Measurements from ENCODE around the gene TUBG2. TPM values are rescaled to one million over a fixed set of nuclear protein-coding genes. Genes with fewer than 3 reads are reported as not detected.

The TUBG2 gene
- polyA plus RNA-seq, 1 of the 3 experiments (the other 2 are of a cell fraction): 33.9 TPM

DNA sequence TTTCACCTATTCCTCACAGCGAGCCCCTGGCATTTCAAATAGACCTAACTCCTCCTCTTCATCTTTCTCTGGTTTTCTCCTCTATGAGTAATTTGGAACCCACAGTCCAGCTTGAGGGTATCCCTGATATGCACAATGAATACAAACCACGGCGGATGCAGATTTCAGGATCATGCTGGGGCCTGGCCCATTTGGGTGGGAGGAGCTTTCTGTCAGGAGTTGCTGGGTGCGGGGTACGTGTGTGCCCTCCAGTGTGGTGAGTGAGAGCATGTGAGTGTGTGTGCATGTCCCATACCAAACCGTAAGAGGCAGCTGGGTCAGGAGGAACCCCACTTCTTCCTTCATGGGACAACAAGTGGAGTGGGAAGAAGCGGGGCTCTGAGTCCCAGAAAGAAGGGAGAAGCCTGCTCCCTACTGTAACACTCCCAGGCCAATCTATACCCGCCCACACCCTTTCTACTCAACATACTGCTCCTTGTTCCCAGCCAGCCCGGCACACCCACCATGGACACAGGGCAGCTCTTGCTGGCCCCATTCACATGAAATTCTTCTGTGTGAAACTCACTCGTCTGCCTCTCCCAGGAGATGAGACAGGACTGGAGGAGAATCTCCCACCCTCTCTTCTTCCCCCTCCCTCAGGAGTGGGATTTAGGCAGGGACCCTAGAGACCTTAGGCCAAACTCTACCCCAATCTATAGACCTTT is 41.7 kb downstream of the TUBG2 start:
- Histone ChIP-seq H3K27me3 (ENCODE audit: insufficient read depth) (no peaks in the 10 kb centered on the region), H3K4me2 (no peak overlapping the region), H3K79me2 (ENCODE audit: insufficient read depth) (no peaks in the 10 kb centered on the region), H3K9me3 (no peaks in the 10 kb centered on the region), H3K4me3 (ENCODE audit: low read depth in 2 of 2, low read length in 1 of 2) (no peak overlapping the region), H3K9ac (no peak overlapping the region), H3K36me3 (replicated peaks in 1 of 2; ENCODE audit: control insufficient read depth in 1 of 2, insufficient read depth in 2 of 2, low read length in 1 of 2) (peaks cover 20 to 52% of the 10 kb centered on the region in 2 experiments), H2AFZ (ENCODE audit: low read depth) (no peak overlapping the region), H3K4me1 (ENCODE audit: control insufficient read depth in 1 of 2, insufficient read depth in 2 of 2, low read depth in 1 of 2, low read length in 1 of 2) (peaks cover 0 to 6% of the 10 kb centered on the region in 2 experiments; a peak in 2 of 4 replicates), H3K9me2 (no peaks in the 10 kb centered on the region), H3K27ac (ENCODE audit: low read depth in 2 of 2, low read length in 1 of 2) (no peak overlapping the region), H3F3A (replicated peaks; ENCODE audit: insufficient read depth) (peaks cover 3% of the 10 kb centered on the region), H4K20me1 (ENCODE audit: insufficient read depth) (no peaks in the 10 kb centered on the region)
- ChIA-PET POLR2A (interaction anchor here (0.8 kb wide), 1 partner anchor 18 kb away, joined by 3 read pairs; no protein-coding TSS in a partner anchor), CTCF (interaction anchor here (1.2 to 4.7 kb wide), 3 partner anchors 17 to 123 kb away, joined by 3 to 26 read pairs (median 6); partner anchors contain the start of gene PSMC3IP)
- 80% methylated on average over 10 of the region's 10 CpGs for WGBS (ENCODE audit: low lambda C conversion rate)
- TF ChIP-seq, protein P1, sequence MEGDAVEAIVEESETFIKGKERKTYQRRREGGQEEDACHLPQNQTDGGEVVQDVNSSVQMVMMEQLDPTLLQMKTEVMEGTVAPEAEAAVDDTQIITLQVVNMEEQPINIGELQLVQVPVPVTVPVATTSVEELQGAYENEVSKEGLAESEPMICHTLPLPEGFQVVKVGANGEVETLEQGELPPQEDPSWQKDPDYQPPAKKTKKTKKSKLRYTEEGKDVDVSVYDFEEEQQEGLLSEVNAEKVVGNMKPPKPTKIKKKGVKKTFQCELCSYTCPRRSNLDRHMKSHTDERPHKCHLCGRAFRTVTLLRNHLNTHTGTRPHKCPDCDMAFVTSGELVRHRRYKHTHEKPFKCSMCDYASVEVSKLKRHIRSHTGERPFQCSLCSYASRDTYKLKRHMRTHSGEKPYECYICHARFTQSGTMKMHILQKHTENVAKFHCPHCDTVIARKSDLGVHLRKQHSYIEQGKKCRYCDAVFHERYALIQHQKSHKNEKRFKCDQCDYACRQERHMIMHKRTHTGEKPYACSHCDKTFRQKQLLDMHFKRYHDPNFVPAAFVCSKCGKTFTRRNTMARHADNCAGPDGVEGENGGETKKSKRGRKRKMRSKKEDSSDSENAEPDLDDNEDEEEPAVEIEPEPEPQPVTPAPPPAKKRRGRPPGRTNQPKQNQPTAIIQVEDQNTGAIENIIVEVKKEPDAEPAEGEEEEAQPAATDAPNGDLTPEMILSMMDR (IDR thresholded peaks at IDR 0.05): no peak
- TF ChIP-seq ELF1 (IDR thresholded peaks at IDR 0.05): no peak
- TF ChIP-seq, protein P2, sequence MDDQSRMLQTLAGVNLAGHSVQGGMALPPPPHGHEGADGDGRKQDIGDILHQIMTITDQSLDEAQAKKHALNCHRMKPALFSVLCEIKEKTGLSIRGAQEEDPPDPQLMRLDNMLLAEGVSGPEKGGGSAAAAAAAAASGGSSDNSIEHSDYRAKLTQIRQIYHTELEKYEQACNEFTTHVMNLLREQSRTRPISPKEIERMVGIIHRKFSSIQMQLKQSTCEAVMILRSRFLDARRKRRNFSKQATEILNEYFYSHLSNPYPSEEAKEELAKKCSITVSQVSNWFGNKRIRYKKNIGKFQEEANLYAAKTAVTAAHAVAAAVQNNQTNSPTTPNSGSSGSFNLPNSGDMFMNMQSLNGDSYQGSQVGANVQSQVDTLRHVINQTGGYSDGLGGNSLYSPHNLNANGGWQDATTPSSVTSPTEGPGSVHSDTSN (IDR thresholded peaks at IDR 0.05): no peak
- TF ChIP-seq, protein P3, sequence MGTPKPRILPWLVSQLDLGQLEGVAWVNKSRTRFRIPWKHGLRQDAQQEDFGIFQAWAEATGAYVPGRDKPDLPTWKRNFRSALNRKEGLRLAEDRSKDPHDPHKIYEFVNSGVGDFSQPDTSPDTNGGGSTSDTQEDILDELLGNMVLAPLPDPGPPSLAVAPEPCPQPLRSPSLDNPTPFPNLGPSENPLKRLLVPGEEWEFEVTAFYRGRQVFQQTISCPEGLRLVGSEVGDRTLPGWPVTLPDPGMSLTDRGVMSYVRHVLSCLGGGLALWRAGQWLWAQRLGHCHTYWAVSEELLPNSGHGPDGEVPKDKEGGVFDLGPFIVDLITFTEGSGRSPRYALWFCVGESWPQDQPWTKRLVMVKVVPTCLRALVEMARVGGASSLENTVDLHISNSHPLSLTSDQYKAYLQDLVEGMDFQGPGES (IDR thresholded peaks at IDR 0.05; ENCODE audit: low read depth, low read length): no peak
- no peak for TF ChIP-seq TEAD4 (IDR thresholded peaks at IDR 0.05; ENCODE audit: borderline replicate concordance, insufficient read depth)
- no peak for TF ChIP-seq GATA2 (CRISPR knock-in tag; IDR thresholded peaks at IDR 0.05)
- peak; percentile 5 for DNase-seq

DNA sequence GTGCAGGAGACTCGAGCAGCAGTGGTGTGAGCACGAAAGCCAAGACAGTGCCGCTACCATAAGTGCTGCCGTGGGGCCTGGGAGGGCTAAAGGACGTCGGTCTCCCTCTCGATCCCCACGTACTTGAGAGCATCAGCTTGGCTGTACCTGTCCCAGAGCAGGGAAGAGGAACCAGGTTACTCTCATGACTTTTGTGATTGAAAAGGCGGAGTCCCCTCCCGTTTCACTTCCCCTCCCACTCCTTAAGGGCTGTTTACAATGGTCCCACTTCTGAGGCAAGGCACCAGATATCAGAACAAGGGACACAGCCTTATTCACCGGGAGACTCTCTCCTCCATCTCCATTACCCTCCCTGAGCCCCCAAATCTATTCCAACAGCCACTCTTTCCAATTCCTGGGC is 43.4 kb downstream of the TUBG2 start:
- no peaks in the 10 kb centered on the region for H3K79me2 ChIP-seq (ENCODE audit: insufficient read depth)
- peaks cover 34 to 58% of the 10 kb centered on the region in 2 experiments for H3K36me3 ChIP-seq (replicated peaks in 1 of 2; ENCODE audit: control insufficient read depth in 1 of 2, insufficient read depth in 2 of 2, low read length in 1 of 2)
- CTCF ChIA-PET: interaction anchor here (1.3 kb wide), 1 partner anchor 23 kb away, joined by 6 read pairs; no protein-coding TSS in a partner anchor
- no peaks in the 10 kb centered on the region for H3K27me3 ChIP-seq (ENCODE audit: insufficient read depth)
- no peak overlapping the region for H3K4me3 ChIP-seq (ENCODE audit: low read depth in 2 of 2, low read length in 1 of 2)
- WGBS (ENCODE audit: low lambda C conversion rate): 81% methylated on average over 8 of the region's 11 CpGs
- TF ChIP-seq, protein P3 (IDR thresholded peaks at IDR 0.05; ENCODE audit: low read depth, low read length): no peak
- TF ChIP-seq, protein P4, sequence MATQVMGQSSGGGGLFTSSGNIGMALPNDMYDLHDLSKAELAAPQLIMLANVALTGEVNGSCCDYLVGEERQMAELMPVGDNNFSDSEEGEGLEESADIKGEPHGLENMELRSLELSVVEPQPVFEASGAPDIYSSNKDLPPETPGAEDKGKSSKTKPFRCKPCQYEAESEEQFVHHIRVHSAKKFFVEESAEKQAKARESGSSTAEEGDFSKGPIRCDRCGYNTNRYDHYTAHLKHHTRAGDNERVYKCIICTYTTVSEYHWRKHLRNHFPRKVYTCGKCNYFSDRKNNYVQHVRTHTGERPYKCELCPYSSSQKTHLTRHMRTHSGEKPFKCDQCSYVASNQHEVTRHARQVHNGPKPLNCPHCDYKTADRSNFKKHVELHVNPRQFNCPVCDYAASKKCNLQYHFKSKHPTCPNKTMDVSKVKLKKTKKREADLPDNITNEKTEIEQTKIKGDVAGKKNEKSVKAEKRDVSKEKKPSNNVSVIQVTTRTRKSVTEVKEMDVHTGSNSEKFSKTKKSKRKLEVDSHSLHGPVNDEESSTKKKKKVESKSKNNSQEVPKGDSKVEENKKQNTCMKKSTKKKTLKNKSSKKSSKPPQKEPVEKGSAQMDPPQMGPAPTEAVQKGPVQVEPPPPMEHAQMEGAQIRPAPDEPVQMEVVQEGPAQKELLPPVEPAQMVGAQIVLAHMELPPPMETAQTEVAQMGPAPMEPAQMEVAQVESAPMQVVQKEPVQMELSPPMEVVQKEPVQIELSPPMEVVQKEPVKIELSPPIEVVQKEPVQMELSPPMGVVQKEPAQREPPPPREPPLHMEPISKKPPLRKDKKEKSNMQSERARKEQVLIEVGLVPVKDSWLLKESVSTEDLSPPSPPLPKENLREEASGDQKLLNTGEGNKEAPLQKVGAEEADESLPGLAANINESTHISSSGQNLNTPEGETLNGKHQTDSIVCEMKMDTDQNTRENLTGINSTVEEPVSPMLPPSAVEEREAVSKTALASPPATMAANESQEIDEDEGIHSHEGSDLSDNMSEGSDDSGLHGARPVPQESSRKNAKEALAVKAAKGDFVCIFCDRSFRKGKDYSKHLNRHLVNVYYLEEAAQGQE (IDR thresholded peaks at IDR 0.05; ENCODE audit: low read depth, low read length): no peak
- TF ChIP-seq ELF1 (IDR thresholded peaks at IDR 0.05): no peak
- TF ChIP-seq GATA2 (CRISPR knock-in tag; IDR thresholded peaks at IDR 0.05): no peak
- no peak for TF ChIP-seq POLR2AphosphoS5 (IDR thresholded peaks at IDR 0.05; ENCODE audit: low read depth, low read length)
- no peaks in the 10 kb centered on the region for H3K9me2 ChIP-seq
- no peak for DNase-seq
- POLR2A ChIA-PET: no interaction called here
- no peak overlapping the region for H3K9ac ChIP-seq
- H3K4me1 ChIP-seq (ENCODE audit: control insufficient read depth in 1 of 2, insufficient read depth in 2 of 2, low read depth in 1 of 2, low read length in 1 of 2): peaks cover 0 to 6% of the 10 kb centered on the region in 2 experiments; a peak in 2 of 4 replicates
- no peak overlapping the region for H3K27ac ChIP-seq (ENCODE audit: low read depth in 2 of 2, low read length in 1 of 2)
- H2AFZ ChIP-seq (ENCODE audit: low read depth): no peak overlapping the region
- peaks cover 3% of the 10 kb centered on the region for H3F3A ChIP-seq (replicated peaks; ENCODE audit: insufficient read depth)
- H3K4me2 ChIP-seq: no peak overlapping the region
- no peaks in the 10 kb centered on the region for H3K9me3 ChIP-seq
- H4K20me1 ChIP-seq (ENCODE audit: insufficient read depth): no peaks in the 10 kb centered on the region

Measured in SK-N-SH (cell line).